BE2C (cell line): Measurements from ENCODE around the gene SLC38A11.

Source experiments
- DNase-seq: peaks from one replicate; pipeline ENCODE4 v3.0.0-alpha.2; 2020
- H3K27me3 ChIP-seq: fragments of 250-450 bp; sonication (Bioruptor Pico); 2 replicates; pipeline ENCODE4 v1.5.1; 2020; ENCODE audit warnings: mild to moderate bottlenecking
- H3K36me3 ChIP-seq: fragments of 250-450 bp; sonication (Bioruptor Pico); 2 replicates; pipeline ENCODE4 v1.5.1; 2020; ENCODE audit warnings: mild to moderate bottlenecking
- H3K4me1 ChIP-seq: fragments of 250-450 bp; sonication (Bioruptor Pico); 2 replicates; pipeline ENCODE4 v1.5.1; 2020
- H3K4me3 ChIP-seq: 2 replicates; pipeline ENCODE4 v1.5.1; 2011; ENCODE audit warnings: low read depth, low read length
- H3K9me3 ChIP-seq: fragments of 250-450 bp; sonication (Bioruptor Pico); 2 replicates; pipeline ENCODE4 v1.5.1; 2020
- CTCF ChIP-seq: IDR thresholded peaks from 2 replicates; pipeline ENCODE4 v1.5.1; 2012; ENCODE audit warnings: mild to moderate bottlenecking, low read depth, low read length

The SLC38A11 gene

GRCh38 chr2:164922134-164922533 is 33.2 kb downstream of the SLC38A11 start:
- Histone ChIP-seq H3K4me3 (no peak overlapping the region), H3K4me1 (no peaks in the 10 kb centered on the region), H3K36me3 (no peaks in the 10 kb centered on the region), H3K27me3 (no peaks in the 10 kb centered on the region), H3K9me3 (no peaks in the 10 kb centered on the region)
- TF ChIP-seq CTCF, result no peak
- DNase-seq, result no peak

GRCh38 chr2:164920430-164920829 is 34.9 kb downstream of the SLC38A11 start:
- no peak overlapping the region for H3K4me3 ChIP-seq
- H3K27me3 ChIP-seq, result no peaks in the 10 kb centered on the region
- H3K9me3 ChIP-seq, result no peaks in the 10 kb centered on the region
- H3K4me1 ChIP-seq, result no peaks in the 10 kb centered on the region
- DNase-seq, result no peak
- no peak for TF ChIP-seq CTCF
- H3K36me3 ChIP-seq, result no peaks in the 10 kb centered on the region

GRCh38 chr2:164917296-164917903 is 37.9 kb downstream of the SLC38A11 start:
- H3K4me3 ChIP-seq, result no peak overlapping the region
- H3K27me3 ChIP-seq, result no peaks in the 10 kb centered on the region
- TF ChIP-seq CTCF, result peak; percentile 56
- no peaks in the 10 kb centered on the region for H3K36me3 ChIP-seq
- peak; percentile 22 for DNase-seq
- no peaks in the 10 kb centered on the region for H3K9me3 ChIP-seq
- no peaks in the 10 kb centered on the region for H3K4me1 ChIP-seq

- no peak for TF ChIP-seq CTCF
- Histone ChIP-seq H3K4me3 (no peak overlapping the region), H3K36me3 (no peaks in the 10 kb centered on the region), H3K4me1 (no peaks in the 10 kb centered on the region), H3K9me3 (no peaks in the 10 kb centered on the region), H3K27me3 (no peaks in the 10 kb centered on the region)
- no peak for DNase-seq
Observed at GRCh38 chr2:164915566-164915965, 39.8 kb downstream of the SLC38A11 start.

GRCh38 chr2:164913640-164914350 is 41.5 kb downstream of the SLC38A11 start:
- H3K36me3 ChIP-seq, result no peaks in the 10 kb centered on the region
- H3K27me3 ChIP-seq, result no peaks in the 10 kb centered on the region
- H3K4me1 ChIP-seq, result no peaks in the 10 kb centered on the region
- no peak for DNase-seq
- no peaks in the 10 kb centered on the region for H3K9me3 ChIP-seq
- no peak for TF ChIP-seq CTCF
- no peak overlapping the region for H3K4me3 ChIP-seq

- no peaks in the 10 kb centered on the region for H3K36me3 ChIP-seq
- no peaks in the 10 kb centered on the region for H3K27me3 ChIP-seq
- TF ChIP-seq CTCF, result no peak
- H3K9me3 ChIP-seq, result no peaks in the 10 kb centered on the region
- no peak for DNase-seq
- H3K4me3 ChIP-seq, result no peak overlapping the region
- no peaks in the 10 kb centered on the region for H3K4me1 ChIP-seq
Observed at GRCh38 chr2:164913011-164913410, 42.3 kb downstream of the SLC38A11 start.
